Cardiac fibroblast (primary cell): Measurements from ENCODE around the gene PAPPA.

ENCODE experiments used
- DNase-seq, 2 donors: peaks; one replicate each; pipeline versions ENCODE4 v3.0.0 to v3.0.0-alpha.2; 2010; ENCODE audit warnings: low read depth in 2 of 2
- H3K4me3 ChIP-seq, 2 donors: replicated peaks in 1 of 2; 1 replicate in 1 of 2; 2 replicates in 1 of 2; pipeline ENCODE4 v1.5.1; 2011; ENCODE audit warnings: low read depth in 2 of 2, low read length in 2 of 2, mild to moderate bottlenecking in 2 of 2, moderate library complexity in 1 of 2
- TF ChIP-seq, protein P1 (sequence below): IDR thresholded peaks from one replicate; pipeline ENCODE4 v1.5.1; 2011; ENCODE audit warnings: low read depth, mild to moderate bottlenecking, low read length, inconsistent platforms

The PAPPA gene

DNA sequence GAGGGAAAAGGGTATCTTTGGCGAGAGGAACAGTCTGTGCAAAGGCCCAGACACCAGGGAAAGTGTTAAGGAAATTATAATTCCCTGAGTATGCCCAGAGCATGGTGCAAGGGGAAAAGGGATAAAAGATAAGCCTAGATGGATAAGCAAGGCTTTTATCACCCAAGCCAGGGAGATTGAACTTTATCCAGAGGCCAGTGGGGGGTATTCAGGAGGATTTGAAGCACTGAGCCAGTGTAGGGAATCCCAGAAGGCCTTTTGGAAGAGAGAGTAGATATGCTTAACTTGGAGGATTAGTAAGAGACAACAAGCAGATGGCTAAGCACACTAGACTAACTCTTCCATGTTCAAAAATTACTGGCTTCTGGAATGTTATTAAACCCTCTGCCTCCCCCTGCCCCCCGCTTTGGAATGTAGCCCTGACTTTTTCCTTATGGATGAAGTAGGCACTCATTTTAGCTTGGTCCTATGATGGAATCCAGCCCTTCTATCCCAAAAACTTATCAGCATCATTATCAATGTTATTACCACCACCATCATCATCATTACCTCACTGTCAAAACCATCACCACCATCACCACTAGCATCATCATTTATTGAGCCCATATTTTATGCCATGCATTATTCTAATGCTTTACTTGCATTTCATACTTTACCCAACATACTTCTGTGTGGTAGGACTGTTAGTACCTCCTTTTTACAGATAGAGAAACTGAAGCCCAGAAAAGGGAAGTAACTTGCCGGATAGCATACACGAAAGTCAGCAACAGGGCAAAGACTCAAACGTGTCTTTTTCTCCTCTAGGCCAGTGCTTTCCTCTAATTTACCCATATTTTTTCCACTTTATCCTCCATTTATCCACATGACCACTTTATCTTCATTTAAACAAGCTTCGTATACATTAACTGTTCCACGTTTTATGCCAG is 237.0 kb downstream of the PAPPA start:
- no peak overlapping the region for H3K4me3 ChIP-seq
- TF ChIP-seq, protein P1, sequence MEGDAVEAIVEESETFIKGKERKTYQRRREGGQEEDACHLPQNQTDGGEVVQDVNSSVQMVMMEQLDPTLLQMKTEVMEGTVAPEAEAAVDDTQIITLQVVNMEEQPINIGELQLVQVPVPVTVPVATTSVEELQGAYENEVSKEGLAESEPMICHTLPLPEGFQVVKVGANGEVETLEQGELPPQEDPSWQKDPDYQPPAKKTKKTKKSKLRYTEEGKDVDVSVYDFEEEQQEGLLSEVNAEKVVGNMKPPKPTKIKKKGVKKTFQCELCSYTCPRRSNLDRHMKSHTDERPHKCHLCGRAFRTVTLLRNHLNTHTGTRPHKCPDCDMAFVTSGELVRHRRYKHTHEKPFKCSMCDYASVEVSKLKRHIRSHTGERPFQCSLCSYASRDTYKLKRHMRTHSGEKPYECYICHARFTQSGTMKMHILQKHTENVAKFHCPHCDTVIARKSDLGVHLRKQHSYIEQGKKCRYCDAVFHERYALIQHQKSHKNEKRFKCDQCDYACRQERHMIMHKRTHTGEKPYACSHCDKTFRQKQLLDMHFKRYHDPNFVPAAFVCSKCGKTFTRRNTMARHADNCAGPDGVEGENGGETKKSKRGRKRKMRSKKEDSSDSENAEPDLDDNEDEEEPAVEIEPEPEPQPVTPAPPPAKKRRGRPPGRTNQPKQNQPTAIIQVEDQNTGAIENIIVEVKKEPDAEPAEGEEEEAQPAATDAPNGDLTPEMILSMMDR = no peak
- DNase-seq = no peak

DNA sequence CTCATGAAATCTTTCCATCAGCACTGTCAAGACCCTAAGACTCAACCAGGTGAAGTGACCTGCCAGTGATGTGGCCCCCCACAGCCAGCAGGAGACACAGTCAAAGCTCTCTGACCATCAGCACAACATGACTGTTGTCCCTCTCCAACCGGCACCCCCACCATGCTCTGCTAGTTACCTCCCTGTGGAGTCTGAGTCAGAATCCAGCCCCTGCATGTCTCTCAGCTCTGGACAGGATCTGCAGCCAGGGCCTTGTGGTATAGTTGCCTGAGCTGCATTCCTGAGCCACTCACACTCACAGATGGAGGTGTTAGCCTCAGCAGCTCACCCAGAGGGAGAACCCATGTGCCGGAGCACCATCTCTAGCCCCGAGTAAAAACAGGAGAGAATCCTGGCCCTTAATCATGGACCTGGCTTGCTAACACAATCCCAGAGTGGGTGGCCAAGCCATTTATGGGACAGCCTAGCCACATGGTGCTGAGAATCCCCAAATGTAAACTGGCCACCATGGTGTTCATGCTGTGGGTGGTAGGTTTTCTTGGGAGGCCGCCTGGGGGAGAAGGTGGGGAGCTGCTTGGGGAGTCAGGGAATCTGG is 237.8 kb downstream of the PAPPA start:
- TF ChIP-seq, protein P1 = no peak
- H3K4me3 ChIP-seq = no peak overlapping the region
- peak; percentile 50 to 70 for DNase-seq

DNA sequence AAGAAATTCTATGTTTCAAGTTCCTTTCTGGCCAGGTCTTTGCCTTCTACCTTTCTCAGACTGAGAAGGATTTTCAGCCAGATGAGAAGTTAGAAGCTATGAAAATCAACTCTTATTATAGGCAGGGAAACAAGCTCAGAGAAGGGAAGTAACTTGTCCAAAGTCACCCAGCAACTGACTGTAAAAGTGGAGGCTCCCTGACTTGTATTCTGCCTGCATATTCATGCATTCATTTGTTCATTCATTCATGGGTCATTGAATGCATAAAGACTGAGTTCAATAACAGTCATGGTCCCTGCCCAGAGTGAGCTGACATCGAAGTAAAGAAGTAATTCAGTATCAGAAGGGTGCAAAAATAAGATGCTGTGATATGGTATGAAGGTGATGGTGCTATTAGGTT is 239.6 kb downstream of the PAPPA start:
- TF ChIP-seq, protein P1 = no peak
- no peak overlapping the region for H3K4me3 ChIP-seq
- no peak for DNase-seq

DNA sequence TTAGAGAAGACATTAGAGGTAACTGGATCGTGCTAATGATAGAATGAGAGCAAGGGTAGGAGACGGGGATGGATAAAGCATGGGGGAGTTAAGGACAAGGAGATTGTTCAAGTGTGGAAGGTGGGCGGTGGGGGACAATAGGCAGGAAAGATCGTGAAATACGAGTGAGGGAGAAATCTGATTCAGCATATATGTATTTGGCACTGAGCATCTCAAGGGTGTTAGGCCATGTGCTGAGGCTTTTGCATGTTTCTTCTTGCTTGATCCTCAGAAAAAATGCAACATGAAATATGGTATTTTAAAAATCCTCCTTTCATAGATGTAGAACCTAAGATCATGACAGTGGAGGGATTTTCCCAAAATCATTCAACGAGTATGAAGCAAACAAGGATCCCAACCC is 240.5 kb downstream of the PAPPA start:
- TF ChIP-seq, protein P1 = no peak
- no peak overlapping the region for H3K4me3 ChIP-seq
- DNase-seq = no peak

DNA sequence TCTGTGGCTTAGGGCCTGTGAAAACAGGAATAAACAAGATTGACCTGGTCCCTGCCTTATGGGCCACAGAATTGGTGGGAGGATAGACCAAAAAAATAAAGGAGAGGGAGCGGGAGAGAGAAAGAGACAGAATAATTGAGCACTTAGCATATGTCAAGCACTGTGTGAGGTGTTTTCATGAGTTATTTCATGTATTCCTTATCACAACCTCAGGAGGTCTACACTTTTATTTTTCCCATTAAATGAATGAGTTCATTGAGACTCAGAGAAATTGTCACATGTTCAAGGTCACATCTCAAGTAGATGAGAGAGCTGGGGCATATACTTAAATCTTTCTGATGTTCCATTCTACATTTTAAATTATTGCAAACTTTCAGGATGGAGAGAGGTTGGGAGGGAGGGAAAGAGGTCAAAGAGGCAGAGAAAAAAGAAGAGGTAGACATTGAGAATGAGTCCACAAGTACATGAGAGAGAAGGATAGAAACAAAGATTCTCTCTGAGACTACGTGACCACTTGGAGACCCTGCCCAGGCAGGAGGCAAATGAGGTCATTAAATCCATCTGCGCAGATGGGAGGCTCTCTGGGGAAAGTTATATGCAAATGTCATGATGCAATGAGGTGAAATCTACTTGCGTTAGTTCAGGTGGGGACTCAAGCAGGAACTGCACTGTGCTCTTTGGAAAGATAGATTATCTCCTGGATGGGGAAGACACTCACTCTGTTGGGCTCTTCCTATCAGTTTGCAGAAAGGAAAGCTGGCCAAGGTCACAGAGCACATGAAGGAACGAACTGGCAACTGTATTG is 241.5 kb downstream of the PAPPA start:
- peak in 1 of 2 donors; percentile 21 for DNase-seq
- TF ChIP-seq, protein P1 = no peak
- no peak overlapping the region for H3K4me3 ChIP-seq

DNA sequence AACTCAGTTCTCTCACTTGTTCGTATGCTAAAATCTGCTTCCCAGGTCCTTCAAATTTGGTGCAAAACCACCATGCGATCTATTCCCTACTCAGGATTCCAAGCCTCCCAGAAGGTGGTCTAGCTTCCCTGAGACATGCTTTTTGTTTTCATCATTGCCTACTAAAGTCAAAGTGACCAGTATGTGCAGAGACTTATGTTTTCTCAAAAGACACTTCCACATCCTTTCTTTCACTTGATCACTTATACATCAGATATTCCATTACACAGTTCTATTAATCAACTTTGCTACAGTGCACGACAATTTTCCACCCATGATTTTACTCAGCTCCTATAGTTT is 242.1 kb downstream of the PAPPA start:
- DNase-seq = no peak
- no peak overlapping the region for H3K4me3 ChIP-seq
- TF ChIP-seq, protein P1 = no peak
